Erythroblast (primary cell): ENCODE data around the gene CCR5.
A peak's percentile ranks its signal among the peaks of the same experiment; 100 is the strongest.

Source experiments
- DNase-seq, 2 experiments: peaks; one replicate each; lab custom pipeline; 2025; lab: John Stamatoyannopoulos, UW
- GATA1 ChIP-seq: IDR thresholded peaks from 2 replicates; pipeline ENCODE4 v1.6.1; 2011; ENCODE audit warnings: low read depth, mild to moderate bottlenecking, control low read depth, low read length, moderate library complexity
- POLR2A ChIP-seq: IDR thresholded peaks from 2 replicates; pipeline ENCODE4 v1.6.1; 2011; ENCODE audit warnings: mild to moderate bottlenecking, low read length

The CCR5 gene

GRCh38 chr3:46367811-46368210 lies 2.9 kb upstream of the CCR5 start:
- no peak for DNase-seq
- TF ChIP-seq GATA1 (no peak), POLR2A (no peak)

GRCh38 chr3:46368569-46368968 lies 2.2 kb upstream of the CCR5 start:
- TF ChIP-seq POLR2A (no peak), GATA1 (no peak)
- peak; percentile 17 to 39 for DNase-seq

- no peak for DNase-seq
- no peak for TF ChIP-seq POLR2A
- TF ChIP-seq GATA1 = no peak
Measured at GRCh38 chr3:46369151-46369550, 1.6 kb upstream of the CCR5 start.

GRCh38 chr3:46369675-46370132 lies 1.0 kb upstream of the CCR5 start:
- no peak for TF ChIP-seq POLR2A
- TF ChIP-seq GATA1 = no peak
- no peak for DNase-seq

GRCh38 chr3:46371519-46372340 lies 984 bp downstream of the CCR5 start:
- no peak for TF ChIP-seq GATA1
- no peak for TF ChIP-seq POLR2A
- DNase-seq = no peak

GRCh38 chr3:46372492-46373359 lies 2.0 kb downstream of the CCR5 start:
- peak; percentile 15 to 28 for DNase-seq

GRCh38 chr3:46374755-46375154 lies 4.0 kb downstream of the CCR5 start:
- TF ChIP-seq POLR2A = no peak
- no peak for TF ChIP-seq GATA1
- DNase-seq = no peak

More at GRCh38 chr3:46372492-46373359, 2.0 kb downstream of the CCR5 start:
- TF ChIP-seq GATA1 (no peak), POLR2A (no peak)

GRCh38 chr3:46375218-46375617 lies 4.5 kb downstream of the CCR5 start:
- no peak for DNase-seq
- no peak for TF ChIP-seq GATA1
- TF ChIP-seq POLR2A = no peak

GRCh38 chr3:46375814-46376213 lies 5.1 kb downstream of the CCR5 start:
- DNase-seq = no peak
- TF ChIP-seq GATA1 = no peak
- no peak for TF ChIP-seq POLR2A

- peak; percentile 61 to 76 for DNase-seq
- TF ChIP-seq GATA1 = no peak
- no peak for TF ChIP-seq POLR2A
Measured at GRCh38 chr3:46378426-46378942, 7.7 kb downstream of the CCR5 start.

- DNase-seq = no peak
Measured at GRCh38 chr3:46380471-46381221, 9.9 kb downstream of the CCR5 start.

GRCh38 chr3:46381625-46382024 lies 10.9 kb downstream of the CCR5 start:
- TF ChIP-seq POLR2A (no peak), GATA1 (no peak)
- DNase-seq = no peak

More at GRCh38 chr3:46380471-46381221, 9.9 kb downstream of the CCR5 start:
- no peak for TF ChIP-seq GATA1

GRCh38 chr3:46383211-46383950 lies 12.6 kb downstream of the CCR5 start:
- no peak for TF ChIP-seq POLR2A
- no peak for TF ChIP-seq GATA1

More at GRCh38 chr3:46383211-46383950, 12.6 kb downstream of the CCR5 start:
- no peak for DNase-seq
